IMR-90 (cell line): ENCODE results near the gene NF1. TPM values are rescaled to one million over a fixed set of nuclear protein-coding genes. Genes with fewer than 3 reads are reported as not detected.

Experiments
- ATAC-seq: fragments of 200-7000 bp; cut with Tn5 transposase; 2 replicates; pipeline ENCODE4 v1.9.1; 2020; ENCODE audit warnings: low read depth, mild to moderate bottlenecking, moderate library complexity
- BruUV-seq: library from RNA; stranded (reverse); fragments of 400-500 nt; replicated peaks from 2 replicates; lab custom pipeline; 2021; lab: Mats Ljungman, UMichigan
- CTCF ChIA-PET: fragments of 300-600 bp; formaldehyde crosslinking; extraction: SDS; loops from one replicate; lab custom pipeline; 2021; ENCODE audit warnings: antibody characterized with exemption; lab: Yijun Ruan, JAX
- POLR2A ChIA-PET: fragments of 300-600 bp; sonication (Branson Sonifier 250); formaldehyde crosslinking; loops from one replicate; lab custom pipeline; 2022; ENCODE audit warnings: antibody characterized with exemption; ENCODE audit not compliant: unreplicated experiment; lab: Charles Lee
- DNase-seq: peaks from one replicate; pipeline ENCODE4 v3.0.0; 2013
- H2AFZ ChIP-seq: replicated peaks from 2 replicates; pipeline ENCODE3; 2013; ENCODE audit warnings: low read length, mild to moderate bottlenecking; ENCODE audit not compliant: poor library complexity
- H2AK5ac ChIP-seq: 2 replicates; pipeline ENCODE4 v1.6.1; 2013; ENCODE audit warnings: low read depth, low read length, inconsistent platforms
- H2AK9ac ChIP-seq: replicated peaks from 2 replicates; pipeline ENCODE3; 2013; ENCODE audit warnings: mild to moderate bottlenecking, low read depth, low read length, moderate library complexity; ENCODE audit not compliant: poor library complexity
- H2BK120ac ChIP-seq: 2 replicates; pipeline ENCODE4 v1.6.1; 2013; ENCODE audit warnings: low read depth, low read length, inconsistent platforms
- H2BK15ac ChIP-seq: 3 replicates; pipeline ENCODE4 v1.6.1; 2013; ENCODE audit warnings: low read depth, low read length, inconsistent platforms
- H2BK20ac ChIP-seq: 2 replicates; pipeline ENCODE4 v1.6.1; 2013; ENCODE audit warnings: low read depth, mild to moderate bottlenecking, inconsistent platforms, low read length, moderate library complexity
- H2BK5ac ChIP-seq: 2 replicates; pipeline ENCODE4 v1.6.1; 2013; ENCODE audit warnings: mild to moderate bottlenecking, low read depth, low read length, inconsistent platforms; ENCODE audit not compliant: poor library complexity, severe bottlenecking
- H3K14ac ChIP-seq: replicated peaks from 2 replicates; pipeline ENCODE4 v1.6.1; 2013; ENCODE audit warnings: low read depth, low read length, inconsistent platforms
- H3K18ac ChIP-seq: 2 replicates; pipeline ENCODE4 v1.6.1; 2013; ENCODE audit warnings: low read depth, low read length, control low read depth
- H3K23ac ChIP-seq: 2 replicates; pipeline ENCODE4 v1.6.1; 2013; ENCODE audit warnings: low read depth, low read length, inconsistent platforms
- H3K27ac ChIP-seq: 2 replicates; pipeline ENCODE4 v1.5.1; 2013; ENCODE audit warnings: mild to moderate bottlenecking, control low read depth, low read length; ENCODE audit not compliant: insufficient read depth
- H3K27me3 ChIP-seq: 2 replicates; pipeline ENCODE4 v1.6.1; 2013; ENCODE audit warnings: low read length; ENCODE audit not compliant: control insufficient read depth, insufficient read depth
- H3K36me3 ChIP-seq: 2 replicates; pipeline ENCODE4 v1.6.1; 2013; ENCODE audit warnings: low read length, mixed read lengths; ENCODE audit not compliant: control insufficient read depth, insufficient read depth
- H3K4ac ChIP-seq: 2 replicates; pipeline ENCODE4 v1.6.1; 2013; ENCODE audit warnings: low read depth, low read length, inconsistent platforms
- H3K4me1 ChIP-seq: 2 replicates; pipeline ENCODE4 v1.6.1; 2013; ENCODE audit warnings: low read length, mixed read lengths; ENCODE audit not compliant: control insufficient read depth, insufficient read depth
- H3K4me2 ChIP-seq: 2 replicates; pipeline ENCODE4 v1.6.1; 2013; ENCODE audit warnings: low read depth, mild to moderate bottlenecking, control low read depth, low read length, moderate library complexity
- H3K4me3 ChIP-seq: 2 replicates; pipeline ENCODE4 v1.5.1; 2013; ENCODE audit warnings: low read depth, mild to moderate bottlenecking, control low read depth, low read length, moderate library complexity; ENCODE audit not compliant: insufficient read depth
- H3K56ac ChIP-seq: 2 replicates; pipeline ENCODE4 v1.6.1; 2013; ENCODE audit warnings: low read length, inconsistent platforms; ENCODE audit not compliant: insufficient read depth; ENCODE audit errors: extremely low read depth
- H3K79me1 ChIP-seq, 2 experiments: 2 replicates each; pipeline ENCODE4 v1.6.1; 2013; ENCODE audit warnings: low read length in 2 of 2, inconsistent platforms in 1 of 2, low read depth in 1 of 2
- H3K9ac ChIP-seq: 2 replicates; pipeline ENCODE4 v1.6.1; 2013; ENCODE audit warnings: low read depth, low read length, control low read depth
- H3K9me1 ChIP-seq: 2 replicates; pipeline ENCODE4 v1.6.1; 2013; ENCODE audit warnings: low read length, inconsistent platforms; ENCODE audit not compliant: insufficient read depth
- H3K9me3 ChIP-seq: 2 replicates; pipeline ENCODE4 v1.6.1; 2013; ENCODE audit warnings: low read length; ENCODE audit not compliant: control insufficient read depth, insufficient read depth
- H4K20me1 ChIP-seq: 2 replicates; pipeline ENCODE4 v1.6.1; 2013; ENCODE audit warnings: low read length, inconsistent platforms; ENCODE audit not compliant: insufficient read depth
- H4K5ac ChIP-seq: 2 replicates; pipeline ENCODE4 v1.6.1; 2013; ENCODE audit warnings: mild to moderate bottlenecking, low read depth, low read length, control low read depth
- H4K8ac ChIP-seq, 2 experiments: 2 replicates each; pipeline ENCODE4 v1.6.1; 2013; ENCODE audit warnings: low read depth in 2 of 2, low read length in 2 of 2, control low read depth in 1 of 2, inconsistent platforms in 1 of 2
- H4K91ac ChIP-seq: 2 replicates; pipeline ENCODE4 v1.6.1; 2013; ENCODE audit warnings: low read depth, low read length, inconsistent platforms; ENCODE audit not compliant: insufficient read depth
- CEBPB ChIP-seq: IDR thresholded peaks from 2 replicates; pipeline ENCODE4 v1.6.1; 2012; ENCODE audit warnings: low read depth, low read length, improper control_type of control experiment
- CTCF ChIP-seq: conservative IDR thresholded peaks from 2 replicates; pipeline ENCODE4 v1.5.1; 2012; ENCODE audit warnings: mild to moderate bottlenecking, low read depth, low read length, improper control_type of control experiment
- FOS ChIP-seq: fragments of 150-350 bp; IDR thresholded peaks from 2 replicates; pipeline ENCODE4 v1.6.1; 2016; ENCODE audit warnings: low read depth, low read length
- MXI1 ChIP-seq: IDR thresholded peaks from 2 replicates; pipeline ENCODE4 v1.6.1; 2012; ENCODE audit warnings: low read depth, mild to moderate bottlenecking, low read length, moderate library complexity, borderline replicate concordance
- WGBS, 2 experiments: methylation state at CpG; one replicate each; pipeline versions ENCODE4 v1.1.5 to v1.1.7; 2013; ENCODE audit warnings: missing lambda C conversion rate in 2 of 2; ENCODE audit not compliant: insufficient read length in 1 of 2; ENCODE audit errors: extremely low coverage in 2 of 2; 5-methylcytosine and 5-hydroxymethylcytosine counted together
- dilution Hi-C: fragments of 300-500 bp; cut with HindIII; formaldehyde crosslinking; loops from one replicate; pipeline ENCODE4 v1.14.3; 2018; ENCODE audit warnings: low sequenced_read_pairs; ENCODE audit not compliant: unreplicated experiment
- in situ Hi-C: fragments of 300-500 bp; cut with MboI; formaldehyde crosslinking; loops from 3 replicates; pipeline ENCODE4 v1.14.3; 2019; ENCODE audit warnings: low sequenced_read_pairs, inconsistent platforms, mixed read lengths
- intact Hi-C: fragments of 100-400 bp; cut with micrococcal nuclease; formaldehyde crosslinking; loops from 2 replicates; pipeline ENCODE4 v1.10.0; 2022
- polyA plus RNA-seq, 3 experiments: library from polyadenylated mRNA; depleted of rRNA; stranded (reverse); fragments of >200 nt; gene quantifications; 2 replicates each; pipeline ENCODE4 v1.2.3, GENCODE V29; 2012; ENCODE audit warnings: low replicate concordance in 1 of 3
- total RNA-seq: library from RNA; depleted of rRNA; stranded (reverse); fragments of >200 nt; gene quantifications from 2 replicates; pipeline ENCODE4 v1.2.3, GENCODE V29; 2012

Gene NF1
- total and polyA plus RNA-seq, 2 of the 4 experiments (the other 2 are of a cell fraction), result 17.9 to 48.6 TPM

GRCh38 chr17:31085563-31085962 lies 9.2 kb upstream of the NF1 start:
- dilution Hi-C loops (no loop called here), intact Hi-C loops (no loop called here), in situ Hi-C loops (no loop called here)
- Histone ChIP-seq H3K9me3 (no peaks in the 10 kb centered on the region), H3K4ac (no peak overlapping the region), H3K4me2 (no peak overlapping the region), H4K20me1 (no peaks in the 10 kb centered on the region), H2AFZ (no peak overlapping the region), H3K56ac (no peak overlapping the region), H3K27me3 (no peaks in the 10 kb centered on the region), H4K5ac (no peak overlapping the region), H3K23ac (no peak overlapping the region), H2BK20ac (no peak overlapping the region), H2BK5ac (no peak overlapping the region), H2AK9ac (no peak overlapping the region), H4K91ac (no peak overlapping the region), H3K4me3 (no peak overlapping the region), H3K9ac (no peak overlapping the region), H4K8ac (no peak overlapping the region), H2AK5ac (no peak overlapping the region), H3K18ac (no peak overlapping the region), H2BK15ac (no peak overlapping the region), H3K4me1 (peaks cover 11% of the 10 kb centered on the region), H3K36me3 (no peaks in the 10 kb centered on the region), H3K9me1 (peaks cover 4% of the 10 kb centered on the region; the same call in 1 of the 2 replicates), H3K14ac (no peak overlapping the region), H3K79me1 (no peaks in the 10 kb centered on the region), H3K27ac (no peak overlapping the region), H2BK120ac (no peak overlapping the region)
- DNase-seq (peak; percentile 85), ATAC-seq (peak; percentile 71)
- POLR2A ChIA-PET, result no interaction called here
- BruUV-seq, result no TSS peak
- CTCF ChIA-PET, result no interaction called here
- no CpG with 5 or more reads among the region's 2 CpGs for WGBS, 2 experiments
- TF ChIP-seq FOS, result peak; percentile 41; the same call in 1 of the 2 replicates
- 0 out of 2 replicates have a peak, but pooled peaks have one; percentile 49 for TF ChIP-seq MXI1
- TF ChIP-seq CTCF, result no peak
- peak; percentile 46; the same call in 1 of the 2 replicates for TF ChIP-seq CEBPB
